Thymus (tissue), 11 donors: ENCODE data around the gene PLXNA1. TPM values are rescaled to one million over a fixed set of nuclear protein-coding genes. Genes with fewer than 3 reads are reported as not detected.
A peak's percentile ranks its signal among the peaks of the same experiment; 100 is the strongest.

Experiments used
- DNase-seq, 9 donors: peaks; one replicate each; pipeline ENCODE4 v3.0.0-alpha.2; 2013; ENCODE audit warnings: low spot score in 9 of 9, low read depth in 6 of 9, missing footprints in 1 of 9
- H3K27ac ChIP-seq, 2 donors: one replicate each; pipeline ENCODE4 v1.5.1; 2013; ENCODE audit warnings: control low read depth in 1 of 2, low read depth in 1 of 2, low read length in 1 of 2, mild to moderate bottlenecking in 1 of 2, moderate library complexity in 1 of 2
- H3K27me3 ChIP-seq, 2 donors: one replicate each; pipeline ENCODE4 v1.5.1; 2013; ENCODE audit warnings: low read length in 1 of 2; ENCODE audit not compliant: control insufficient read depth in 2 of 2, insufficient read depth in 1 of 2
- H3K36me3 ChIP-seq, 2 donors: one replicate each; pipeline ENCODE4 v1.5.1; 2013; ENCODE audit warnings: low read length in 1 of 2, mild to moderate bottlenecking in 1 of 2, moderate library complexity in 1 of 2; ENCODE audit not compliant: control insufficient read depth in 2 of 2, insufficient read depth in 2 of 2
- H3K4me1 ChIP-seq, 2 donors: one replicate each; pipeline ENCODE4 v1.5.1; 2013; ENCODE audit warnings: low read length in 2 of 2; ENCODE audit not compliant: control insufficient read depth in 2 of 2, insufficient read depth in 2 of 2
- H3K4me3 ChIP-seq, 2 donors: one replicate each; pipeline ENCODE4 v1.5.1; 2013; ENCODE audit warnings: low read length in 2 of 2, control low read depth in 1 of 2, mild to moderate bottlenecking in 1 of 2
- H3K9me3 ChIP-seq, 2 donors: one replicate each; pipeline ENCODE4 v1.5.1; 2013; ENCODE audit warnings: low read length in 1 of 2, mild to moderate bottlenecking in 1 of 2; ENCODE audit not compliant: control insufficient read depth in 2 of 2, insufficient read depth in 1 of 2
- WGBS: extraction: QIAGEN DNeasy Blood & Tissue Kit; methylation state at CpG from one replicate; pipeline ENCODE4 v1.1.7; 2013; 5-methylcytosine and 5-hydroxymethylcytosine counted together
- polyA plus RNA-seq: library from polyadenylated mRNA; stranded (reverse); fragments of 200-250 nt; gene quantifications from one replicate; pipeline ENCODE4 v1.2.3, GENCODE V29; 2013
- total RNA-seq: library from RNA; stranded (reverse); fragments of 120-200 nt; gene quantifications from one replicate; pipeline ENCODE4 v1.2.4, GENCODE V29; 2013
- donor health status: healthy.

Gene PLXNA1
- total and polyA plus RNA-seq, 2 donors: 7.6 to 9.6 TPM

DNA sequence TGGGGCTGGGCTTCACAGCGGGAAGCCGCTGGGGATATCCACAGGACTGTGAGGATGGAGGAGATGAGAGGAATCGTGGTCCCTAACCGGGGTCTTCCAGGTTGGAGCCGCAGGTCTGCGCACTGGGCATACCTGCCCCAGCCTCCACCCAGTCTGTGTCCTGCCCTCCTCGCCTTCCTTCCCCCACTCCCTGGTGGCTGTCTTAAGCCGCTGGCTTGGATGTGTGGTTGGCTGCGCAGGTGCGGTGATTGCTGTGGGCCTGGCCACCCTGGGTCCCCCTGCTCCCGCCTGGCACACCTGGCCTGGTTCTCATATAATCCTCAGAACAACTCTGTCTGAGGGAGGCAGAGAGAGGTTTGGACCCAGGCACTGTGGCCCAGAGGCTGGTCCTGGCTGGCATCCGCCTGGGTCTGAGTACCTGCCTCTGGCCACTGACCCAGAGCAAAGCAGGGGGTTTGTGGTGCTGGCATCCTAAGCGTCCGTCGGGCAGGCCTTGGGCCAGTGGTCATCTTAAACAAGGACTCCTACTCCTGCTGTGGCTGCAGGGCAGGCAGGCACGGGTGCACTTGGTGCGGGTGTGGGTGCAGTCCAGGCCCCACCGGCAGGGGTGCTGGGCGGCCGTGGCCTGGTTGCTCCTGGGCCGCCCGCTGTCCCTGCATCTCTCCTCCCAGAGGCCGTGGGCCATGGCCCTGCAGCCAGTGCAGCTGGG, 18.7 kb downstream of the PLXNA1 start:
- no peaks in the 10 kb centered on the region for H3K27me3 ChIP-seq
- peaks cover 0 to 5% of the 10 kb centered on the region in 2 donors for H3K36me3 ChIP-seq
- H3K9me3 ChIP-seq: peaks cover 0 to 4% of the 10 kb centered on the region in 2 donors
- H3K27ac ChIP-seq: peak overlapping the region; percentile 18 to 46
- H3K4me1 ChIP-seq: peaks cover 0 to 36% of the 10 kb centered on the region in 2 donors
- DNase-seq: no peak
- no peak overlapping the region for H3K4me3 ChIP-seq
- WGBS: 93% methylated on average over 23 of the region's 23 CpGs

DNA sequence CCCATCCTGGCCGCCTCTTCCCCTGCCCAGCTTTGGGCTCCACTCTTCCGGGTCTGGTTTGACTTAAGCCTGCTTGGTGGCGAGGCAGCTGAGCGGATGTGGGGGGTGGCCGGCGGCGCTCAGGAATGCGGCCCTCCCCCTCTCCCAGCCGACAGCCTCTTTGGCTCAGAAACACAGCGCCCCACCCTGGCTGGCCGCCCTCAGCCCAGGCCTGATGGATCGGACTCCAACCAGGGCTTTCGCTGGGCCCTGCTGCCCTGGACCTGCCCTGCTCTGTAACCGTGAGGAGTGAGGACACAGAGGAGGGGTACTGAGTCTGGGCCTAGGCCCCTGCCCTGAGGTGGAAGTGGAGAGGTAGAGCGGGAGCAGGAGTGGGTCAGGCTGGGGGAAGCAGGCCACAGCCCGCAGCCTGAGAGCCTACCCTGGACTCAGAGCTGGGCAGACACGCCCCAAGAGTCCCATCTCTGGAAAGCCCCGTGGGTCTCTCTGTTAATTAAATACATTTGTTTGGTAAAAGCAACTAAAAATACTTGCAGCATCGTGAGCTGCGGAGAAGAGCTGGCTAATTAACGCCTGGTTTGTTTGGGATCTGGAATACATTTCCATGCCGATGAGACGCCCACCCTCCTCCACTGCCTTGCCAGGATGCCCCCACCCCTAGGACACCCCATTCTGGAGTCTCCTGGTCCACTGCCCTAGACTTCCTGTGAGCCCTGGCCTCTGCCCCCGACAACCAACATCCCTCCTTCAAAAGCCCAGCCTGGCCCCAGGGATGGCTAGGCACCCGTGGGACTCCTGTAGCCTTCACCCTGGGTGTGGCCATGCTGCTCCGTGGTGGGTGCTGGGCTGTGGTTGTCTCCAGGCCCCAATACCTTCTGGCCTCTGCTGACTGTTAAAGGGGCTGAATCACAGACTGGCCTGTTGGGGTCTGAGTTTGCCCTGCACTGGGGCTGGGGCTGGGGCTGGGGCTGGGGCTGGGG, 19.6 kb downstream of the PLXNA1 start:
- Histone ChIP-seq H3K27me3 (no peaks in the 10 kb centered on the region), H3K9me3 (peaks cover 0 to 4% of the 10 kb centered on the region in 2 donors), H3K4me1 (peaks cover 0 to 36% of the 10 kb centered on the region in 2 donors), H3K36me3 (peaks cover 0 to 5% of the 10 kb centered on the region in 2 donors), H3K27ac (peak overlapping the region; percentile 68 to 80), H3K4me3 (no peak overlapping the region)
- WGBS: 85% methylated on average over 26 of the region's 26 CpGs
- peak in 7 of 9 donors; percentile 20 to 75 (median 36) for DNase-seq

DNA sequence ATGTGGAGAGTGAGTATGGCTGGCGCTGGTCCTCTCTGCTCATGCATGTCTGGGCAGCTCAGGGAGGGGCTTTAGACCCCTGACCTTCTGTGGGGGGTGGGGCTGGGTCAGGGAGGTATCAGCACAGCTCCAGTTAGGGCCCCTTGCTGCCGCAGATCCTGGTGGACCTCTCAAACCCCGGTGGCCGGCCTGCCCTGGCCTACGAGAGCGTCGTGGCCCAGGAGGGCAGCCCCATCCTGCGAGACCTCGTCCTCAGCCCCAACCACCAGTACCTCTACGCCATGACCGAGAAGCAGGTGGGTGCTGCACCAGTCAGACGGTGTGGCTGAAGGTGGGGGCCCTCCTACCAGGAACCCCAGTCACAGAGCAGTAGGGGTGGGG, 20.2 kb downstream of the PLXNA1 start:
- Histone ChIP-seq H3K9me3 (peaks cover 0 to 4% of the 10 kb centered on the region in 2 donors), H3K27ac (peak overlapping the region in 1 of 2 donors; percentile 65), H3K4me1 (peaks cover 0 to 32% of the 10 kb centered on the region in 2 donors), H3K27me3 (no peaks in the 10 kb centered on the region), H3K4me3 (no peak overlapping the region), H3K36me3 (peaks cover 0 to 5% of the 10 kb centered on the region in 2 donors)
- WGBS: 90% methylated on average over 12 of the region's 12 CpGs
- no peak for DNase-seq

DNA sequence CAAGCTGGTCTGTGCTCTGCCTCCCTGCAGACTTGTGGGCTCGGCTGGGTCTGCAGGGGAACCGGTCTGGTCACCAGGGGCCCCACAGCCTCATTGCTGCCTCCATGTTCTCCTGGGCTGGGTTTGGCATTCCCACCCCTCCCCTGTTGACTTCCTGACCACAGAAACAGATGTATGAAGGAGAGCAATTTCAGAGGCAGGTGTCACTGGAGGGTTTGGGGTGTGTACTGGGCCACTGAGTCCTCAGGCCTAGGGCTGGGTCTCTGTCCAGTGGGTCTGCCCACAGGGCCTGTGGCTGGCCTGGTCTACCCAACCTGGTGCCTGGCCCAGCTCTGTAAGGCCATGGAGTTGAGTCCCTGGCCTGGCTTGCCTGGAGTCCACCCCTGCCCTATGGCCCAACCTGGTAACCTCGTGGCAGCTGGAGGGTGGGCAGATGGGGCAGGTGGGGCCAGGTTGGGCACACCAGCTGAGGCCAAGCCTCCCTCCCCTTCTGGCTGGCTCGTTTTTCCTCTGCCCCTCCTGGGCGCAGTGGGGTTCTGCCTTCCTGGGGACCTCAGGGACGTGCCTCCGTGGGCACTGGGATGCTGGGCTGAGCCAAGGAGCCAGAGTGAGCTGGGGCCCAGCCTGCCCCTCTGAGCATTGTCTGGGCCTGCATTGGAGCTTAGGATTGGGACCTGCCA, 20.8 kb downstream of the PLXNA1 start:
- H3K27ac ChIP-seq: peak overlapping the region in 1 of 2 donors; percentile 46
- H3K4me3 ChIP-seq: no peak overlapping the region
- peaks cover 0 to 4% of the 10 kb centered on the region in 2 donors for H3K9me3 ChIP-seq
- H3K36me3 ChIP-seq: peaks cover 0 to 5% of the 10 kb centered on the region in 2 donors
- no peaks in the 10 kb centered on the region for H3K27me3 ChIP-seq
- peaks cover 0 to 27% of the 10 kb centered on the region in 2 donors for H3K4me1 ChIP-seq
- no peak for DNase-seq
- WGBS: 91% methylated on average over 7 of the region's 7 CpGs

DNA sequence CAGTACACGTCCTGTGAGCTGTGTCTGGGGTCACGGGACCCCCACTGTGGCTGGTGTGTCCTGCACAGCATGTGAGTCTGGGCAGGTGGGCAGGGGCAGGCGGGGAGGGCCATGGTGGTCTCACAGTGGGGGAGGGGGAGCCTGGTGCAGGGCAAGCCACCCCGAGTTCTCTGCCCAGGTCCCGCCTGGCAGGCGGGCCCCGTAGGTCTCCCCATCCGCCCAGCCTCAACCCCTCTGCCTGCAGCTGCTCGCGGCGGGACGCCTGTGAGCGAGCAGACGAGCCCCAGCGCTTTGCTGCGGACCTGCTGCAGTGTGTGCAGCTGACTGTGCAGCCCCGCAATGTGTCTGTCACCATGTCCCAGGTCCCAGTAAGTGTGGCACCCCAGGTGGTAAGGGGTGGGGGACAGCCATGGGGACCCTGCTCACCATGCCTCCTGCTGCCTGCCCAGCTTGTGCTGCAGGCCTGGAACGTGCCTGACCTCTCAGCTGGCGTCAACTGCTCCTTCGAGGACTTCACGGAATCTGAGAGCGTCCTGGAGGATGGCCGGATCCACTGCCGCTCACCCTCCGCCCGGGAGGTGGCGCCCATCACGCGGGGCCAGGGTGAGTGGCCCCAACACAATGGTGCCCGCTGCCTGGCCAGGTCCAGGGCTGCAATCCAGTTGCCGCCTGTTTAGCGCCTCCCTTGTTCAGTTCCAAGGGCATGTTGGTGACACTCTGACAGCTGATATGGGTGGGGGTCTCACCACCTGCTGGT, 21.9 kb downstream of the PLXNA1 start:
- peaks cover 0 to 5% of the 10 kb centered on the region in 2 donors for H3K36me3 ChIP-seq
- no peak overlapping the region for H3K27ac ChIP-seq
- no peak for DNase-seq
- WGBS: 97% methylated on average over 32 of the region's 32 CpGs
- H3K27me3 ChIP-seq: no peaks in the 10 kb centered on the region
- H3K9me3 ChIP-seq: peaks cover 0 to 4% of the 10 kb centered on the region in 2 donors
- H3K4me3 ChIP-seq: no peak overlapping the region
- H3K4me1 ChIP-seq: peaks cover 0 to 22% of the 10 kb centered on the region in 2 donors

DNA sequence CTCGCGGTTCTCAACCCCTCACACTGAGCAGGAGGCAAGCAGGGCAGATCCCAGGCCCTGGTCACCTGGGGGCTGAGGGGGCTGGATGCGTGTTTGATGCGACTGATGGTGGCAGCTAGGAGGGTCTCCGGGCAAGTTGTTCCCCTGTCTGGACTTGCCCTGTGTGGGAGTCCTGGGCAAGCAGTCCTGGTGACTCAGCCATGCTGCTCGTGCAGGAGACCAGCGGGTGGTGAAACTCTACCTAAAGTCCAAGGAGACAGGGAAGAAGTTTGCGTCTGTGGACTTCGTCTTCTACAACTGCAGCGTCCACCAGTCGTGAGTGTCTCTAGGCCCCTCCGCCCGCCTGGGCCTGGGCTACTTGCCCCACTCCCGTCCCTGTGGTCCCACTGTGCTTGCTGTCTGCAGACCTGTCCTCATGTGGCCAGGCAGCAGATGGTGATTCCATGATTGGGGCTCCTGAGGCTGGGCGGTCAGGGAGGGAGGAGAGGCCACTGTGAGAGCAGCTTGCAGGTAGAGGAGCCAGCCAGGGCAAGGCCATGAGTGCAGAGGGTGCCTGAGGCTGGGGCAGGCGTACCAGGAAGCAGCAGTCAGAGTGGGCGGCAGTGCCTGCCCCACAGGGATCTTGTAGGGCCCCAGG, 23.1 kb downstream of the PLXNA1 start:
- Histone ChIP-seq H3K4me3 (no peak overlapping the region), H3K36me3 (peaks cover 0 to 9% of the 10 kb centered on the region in 2 donors), H3K4me1 (peaks cover 0 to 22% of the 10 kb centered on the region in 2 donors), H3K27ac (peak overlapping the region in 1 of 2 donors; percentile 8), H3K9me3 (peaks cover 0 to 4% of the 10 kb centered on the region in 2 donors), H3K27me3 (no peaks in the 10 kb centered on the region)
- DNase-seq: no peak
- WGBS: 93% methylated on average over 17 of the region's 17 CpGs

DNA sequence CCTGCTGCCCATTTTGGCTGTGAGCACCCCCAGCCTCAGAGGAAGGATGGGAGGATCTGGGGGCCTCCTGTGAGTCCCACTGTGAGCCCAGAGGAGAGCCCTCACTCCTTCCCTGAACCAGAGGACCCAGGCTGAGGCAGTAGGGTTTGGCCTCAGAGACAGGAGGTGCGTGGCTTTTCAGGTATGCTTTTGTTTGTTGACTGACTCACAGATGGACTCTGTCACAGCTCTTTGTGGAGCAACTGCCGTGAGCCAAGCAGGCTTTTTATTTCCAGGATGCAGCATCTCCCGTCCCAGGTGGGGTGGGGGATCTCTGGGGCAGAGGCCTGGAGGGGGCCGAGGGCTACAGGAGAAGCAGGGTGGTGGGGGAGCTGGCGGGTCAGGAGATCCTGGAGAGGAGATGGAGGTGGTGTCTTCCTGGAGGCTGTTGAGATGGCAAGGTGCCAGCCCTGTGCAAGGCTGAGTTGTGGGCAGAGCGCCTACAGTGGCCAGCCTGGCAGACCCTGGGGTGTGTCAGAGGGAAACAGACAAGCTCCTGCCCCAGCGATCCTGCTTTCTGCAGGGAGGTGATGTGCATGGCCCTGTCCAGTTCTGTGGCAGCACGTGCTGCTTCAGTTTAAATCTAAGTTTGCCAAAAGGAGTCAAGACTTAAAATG, 24.0 kb downstream of the PLXNA1 start:
- peaks cover 2 to 9% of the 10 kb centered on the region in 2 donors for H3K36me3 ChIP-seq
- 93% methylated on average over 8 of the region's 8 CpGs for WGBS
- no peaks in the 10 kb centered on the region for H3K27me3 ChIP-seq
- DNase-seq: no peak
- peaks cover 0 to under 1% of the 10 kb centered on the region in 2 donors for H3K9me3 ChIP-seq
- H3K4me3 ChIP-seq: no peak overlapping the region
- H3K4me1 ChIP-seq: peaks cover 0 to 15% of the 10 kb centered on the region in 2 donors
- no peak overlapping the region for H3K27ac ChIP-seq
